22Rv1 (cell line): ENCODE results near the gene PVR.

Source experiments
- ZFX ChIP-seq: fragments of 450-650 bp; IDR thresholded peaks from 2 replicates; pipeline ENCODE4 v1.6.1; 2017; ENCODE audit warnings: antibody characterized with exemption, borderline replicate concordance
- TF ChIP-seq, protein P1 (sequence below): fragments of 450-650 bp; IDR thresholded peaks from 2 replicates; pipeline ENCODE4 v1.5.1; 2017; ENCODE audit warnings: mild to moderate bottlenecking

DNA sequence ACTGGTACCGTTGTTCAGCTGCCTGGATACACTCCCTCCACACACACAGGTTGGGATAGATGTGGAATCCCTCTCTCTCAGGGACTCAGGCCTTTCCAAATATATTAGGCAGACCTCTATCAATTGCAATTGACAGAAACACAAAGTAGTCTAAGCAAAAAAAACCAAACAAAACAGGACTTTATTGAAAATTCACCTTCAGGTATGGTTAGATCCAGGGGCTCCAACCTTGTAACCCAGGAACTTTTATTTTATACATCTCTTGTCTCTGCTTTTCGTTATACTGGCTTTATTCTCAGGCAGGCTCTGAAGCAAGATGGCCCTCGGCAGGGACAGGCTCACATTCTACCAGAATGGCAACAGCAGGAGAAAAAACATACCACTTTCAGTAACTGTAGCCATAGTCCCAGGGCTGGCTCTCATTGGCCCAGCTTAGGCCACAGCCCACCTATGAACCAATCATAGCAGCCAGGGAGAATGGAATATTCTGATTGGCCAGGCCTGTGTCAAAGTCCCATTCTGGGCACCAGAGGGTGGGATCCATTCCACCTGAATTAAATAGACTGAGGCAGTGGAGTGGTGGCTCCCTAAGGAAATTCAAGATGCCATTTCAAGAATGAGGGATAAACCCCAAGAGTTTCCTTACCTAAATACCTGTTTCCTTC lies 14.5 kb downstream of the PVR start:
- TF ChIP-seq, protein P1, sequence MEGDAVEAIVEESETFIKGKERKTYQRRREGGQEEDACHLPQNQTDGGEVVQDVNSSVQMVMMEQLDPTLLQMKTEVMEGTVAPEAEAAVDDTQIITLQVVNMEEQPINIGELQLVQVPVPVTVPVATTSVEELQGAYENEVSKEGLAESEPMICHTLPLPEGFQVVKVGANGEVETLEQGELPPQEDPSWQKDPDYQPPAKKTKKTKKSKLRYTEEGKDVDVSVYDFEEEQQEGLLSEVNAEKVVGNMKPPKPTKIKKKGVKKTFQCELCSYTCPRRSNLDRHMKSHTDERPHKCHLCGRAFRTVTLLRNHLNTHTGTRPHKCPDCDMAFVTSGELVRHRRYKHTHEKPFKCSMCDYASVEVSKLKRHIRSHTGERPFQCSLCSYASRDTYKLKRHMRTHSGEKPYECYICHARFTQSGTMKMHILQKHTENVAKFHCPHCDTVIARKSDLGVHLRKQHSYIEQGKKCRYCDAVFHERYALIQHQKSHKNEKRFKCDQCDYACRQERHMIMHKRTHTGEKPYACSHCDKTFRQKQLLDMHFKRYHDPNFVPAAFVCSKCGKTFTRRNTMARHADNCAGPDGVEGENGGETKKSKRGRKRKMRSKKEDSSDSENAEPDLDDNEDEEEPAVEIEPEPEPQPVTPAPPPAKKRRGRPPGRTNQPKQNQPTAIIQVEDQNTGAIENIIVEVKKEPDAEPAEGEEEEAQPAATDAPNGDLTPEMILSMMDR = no peak
- TF ChIP-seq ZFX = no peak
